NCI-H1436 (cell line): ENCODE measurements around the gene ERF.

Source experiments
- DNase-seq: peaks from one replicate; lab custom pipeline; 2025; lab: John Stamatoyannopoulos, UW

The ERF gene

DNA sequence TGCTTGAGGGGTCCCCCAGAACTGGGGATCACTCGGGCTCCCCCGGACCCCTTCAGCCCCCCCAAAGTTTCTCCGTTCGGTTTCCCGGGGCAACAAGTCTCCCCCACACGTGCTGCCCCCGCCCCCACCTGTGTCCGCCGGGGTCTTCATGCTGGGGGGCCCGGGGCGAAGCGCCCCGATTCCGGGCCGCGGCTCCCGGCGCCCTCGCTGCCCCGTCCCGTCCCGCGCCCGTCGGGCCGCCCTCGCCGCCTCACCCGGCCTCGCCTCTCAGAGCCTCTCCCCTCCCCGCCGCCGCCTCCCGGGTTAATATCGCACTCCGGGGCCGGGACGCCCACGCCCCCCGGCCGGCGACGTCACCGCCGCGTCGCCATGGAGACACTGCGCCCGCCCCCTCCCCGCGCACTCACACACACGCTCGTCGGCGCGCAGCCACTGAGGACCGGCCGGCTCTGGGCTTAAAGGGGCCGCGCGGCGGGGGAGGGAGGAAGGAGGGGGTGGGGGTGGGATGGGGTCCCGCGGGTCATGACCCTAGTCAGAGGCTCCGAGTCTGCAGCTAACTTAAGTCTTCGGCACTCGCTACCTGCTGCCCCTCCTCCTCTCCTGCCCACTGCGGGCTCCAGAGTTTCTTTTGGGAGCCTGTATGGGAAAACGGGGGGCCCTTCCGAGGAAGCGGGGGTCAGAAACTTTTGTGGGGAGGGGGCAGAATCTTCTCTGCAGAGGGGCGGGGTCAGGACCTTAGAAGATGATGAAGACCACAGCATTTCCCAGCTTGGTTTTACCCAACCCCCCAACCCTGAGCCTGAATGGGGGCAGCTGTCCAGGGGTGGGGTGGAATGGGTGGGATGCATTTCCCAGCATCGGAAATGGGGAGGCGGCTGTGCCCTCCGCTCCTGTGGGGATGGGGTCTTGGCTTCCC is at the start of gene ERF:
Gene ERF (minus strand): TSS at position 279 of the 916 bp plus-strand sequence. CDS start 129 bp downstream, at position 150.
- DNase-seq = peak; percentile 86

GRCh38 chr19:42303876-42304275 is 48.9 kb upstream of the ERF start:
- no peak for DNase-seq

DNA sequence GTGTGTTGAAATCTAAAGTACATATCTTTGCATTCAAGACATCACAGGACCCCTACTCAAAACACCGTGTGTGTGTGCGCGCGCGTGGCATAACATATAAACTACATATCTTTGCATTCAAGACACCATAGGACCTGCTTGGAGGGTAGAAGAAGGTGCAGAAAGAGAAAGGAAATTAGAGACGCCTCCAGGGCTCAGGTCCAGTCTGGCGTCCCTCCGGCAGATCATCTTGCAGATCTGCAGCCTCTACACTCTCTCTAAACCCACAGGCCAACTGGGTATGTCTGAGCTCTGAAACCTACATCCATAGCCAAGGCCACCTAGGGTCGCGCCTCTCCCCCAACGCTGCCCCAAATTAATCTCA is 48.2 kb upstream of the ERF start:
- DNase-seq = no peak

- no peak for DNase-seq
These were observed 46.8 kb upstream of the ERF start, which contains the start of gene PRR19 for GRCh38 chr19:42301646-42302203. Gene PRR19, plus strand, starts transcription at chr19:42302132. Its CDS starts 7,453 bp downstream, at chr19:42309585.

- no peak for DNase-seq
These were observed 42.1 kb upstream of the ERF start for GRCh38 chr19:42297039-42297438.

DNA sequence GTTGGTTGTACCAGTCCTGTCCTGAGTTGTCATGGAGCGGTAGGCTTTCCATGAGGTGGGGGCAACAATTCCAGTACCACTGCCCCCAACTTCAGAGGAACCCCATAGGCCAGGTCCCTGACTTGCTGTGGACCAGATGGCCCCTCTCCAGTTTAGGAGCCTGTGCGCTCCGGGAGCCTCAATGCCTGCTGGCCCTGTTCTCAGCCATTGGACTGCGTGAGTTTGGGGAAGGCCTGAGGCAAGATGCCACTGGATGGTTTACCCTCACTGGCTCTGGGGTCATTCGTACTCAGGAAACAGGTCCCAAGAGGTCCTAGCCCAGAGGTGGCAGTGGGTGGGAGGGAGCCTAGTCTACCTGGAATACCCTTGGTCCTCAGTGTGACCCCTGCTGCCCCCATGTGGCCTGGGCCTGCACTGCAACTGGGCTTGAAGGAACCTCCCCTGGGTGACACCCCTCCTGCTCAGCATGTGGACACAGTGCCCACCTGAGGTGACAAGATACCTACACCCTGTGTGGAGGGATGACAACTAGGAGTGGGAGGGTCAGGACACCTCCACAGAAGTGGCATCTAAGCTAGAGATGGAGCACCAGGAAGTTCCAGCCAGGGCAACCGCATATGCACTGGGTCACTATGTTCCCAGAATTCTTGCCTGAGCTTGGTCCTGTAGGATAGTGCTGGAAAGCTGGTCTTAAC is 41.0 kb upstream of the ERF start:
- peak; percentile 55 for DNase-seq

- no peak for DNase-seq
These were observed 40.4 kb upstream of the ERF start for GRCh38 chr19:42295342-42295741.

DNA sequence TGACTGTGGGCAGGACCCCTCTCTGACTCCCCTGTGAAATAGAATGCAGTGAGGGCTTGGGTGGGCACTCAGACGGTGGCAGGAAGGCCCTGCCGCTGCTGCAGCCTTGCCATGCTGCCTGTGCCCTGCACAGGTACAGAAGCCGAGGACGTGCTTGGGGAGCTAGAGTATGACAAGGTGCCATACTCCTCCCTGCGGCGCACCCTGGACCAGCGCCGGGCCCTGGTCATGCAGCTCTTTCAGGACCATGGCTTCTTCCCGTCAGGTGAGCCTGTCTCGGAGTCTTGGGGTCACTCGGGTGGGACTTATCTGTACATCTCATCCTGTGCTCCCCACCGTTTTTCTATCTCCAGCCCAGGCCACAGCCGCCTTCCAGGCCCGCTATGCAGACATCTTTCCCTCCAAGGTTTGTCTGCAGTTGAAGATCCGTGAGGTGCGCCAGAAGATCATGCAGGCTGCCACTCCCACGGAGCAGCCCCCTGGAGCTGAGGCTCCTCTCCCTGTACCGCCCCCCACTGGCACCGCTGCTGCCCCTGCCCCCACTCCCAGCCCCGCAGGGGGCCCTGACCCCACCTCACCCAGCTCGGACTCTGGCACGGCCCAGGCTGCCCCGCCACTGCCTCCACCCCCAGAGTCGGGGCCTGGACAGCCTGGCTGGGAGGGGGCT is 39.7 kb upstream of the ERF start:
- no peak for DNase-seq

GRCh38 chr19:42293948-42294347 is 39.0 kb upstream of the ERF start:
- no peak for DNase-seq

- DNase-seq = no peak
These were observed 38.6 kb upstream of the ERF start for GRCh38 chr19:42293540-42293939.

- DNase-seq = no peak
These were observed 38.0 kb upstream of the ERF start for GRCh38 chr19:42292963-42293362.

GRCh38 chr19:42292042-42292960 is 37.4 kb upstream of the ERF start:
- DNase-seq = no peak

DNA sequence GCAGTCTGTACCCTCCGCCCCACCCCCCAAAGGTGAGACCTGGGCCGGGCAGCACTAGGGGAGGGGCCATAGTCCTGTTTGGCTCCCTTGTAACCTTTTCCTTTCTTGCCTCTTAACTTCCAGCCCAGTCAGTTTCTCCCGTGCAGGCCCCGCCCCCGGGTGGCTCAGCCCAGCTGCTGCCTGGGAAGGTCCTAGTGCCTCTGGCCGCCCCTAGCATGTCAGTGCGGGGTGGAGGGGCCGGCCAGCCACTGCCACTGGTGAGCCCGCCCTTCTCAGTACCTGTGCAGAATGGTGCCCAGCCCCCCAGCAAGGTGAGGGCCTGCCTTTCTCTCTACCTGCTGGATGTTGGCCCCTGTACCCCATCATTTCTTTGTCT is 36.5 kb upstream of the ERF start:
- no peak for DNase-seq

- DNase-seq = no peak
These were observed 35.9 kb upstream of the ERF start for GRCh38 chr19:42290523-42291434.

DNA sequence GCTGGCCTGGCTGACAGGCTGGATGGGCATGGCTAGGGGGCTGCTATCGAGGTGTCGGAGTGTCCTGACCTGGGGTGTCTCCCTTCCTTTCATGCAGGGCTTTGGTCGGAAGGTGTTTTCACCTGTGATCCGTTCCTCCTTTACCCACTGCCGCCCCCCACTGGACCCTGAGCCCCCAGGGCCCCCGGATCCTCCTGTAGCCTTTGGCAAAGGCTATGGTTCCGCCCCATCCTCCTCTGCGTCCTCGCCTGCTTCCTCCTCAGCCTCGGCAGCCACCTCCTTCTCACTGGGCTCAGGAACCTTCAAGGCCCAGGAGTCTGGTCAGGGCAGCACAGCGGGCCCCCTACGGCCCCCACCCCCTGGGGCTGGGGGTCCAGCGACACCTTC is 35.2 kb upstream of the ERF start:
- DNase-seq = no peak

DNA sequence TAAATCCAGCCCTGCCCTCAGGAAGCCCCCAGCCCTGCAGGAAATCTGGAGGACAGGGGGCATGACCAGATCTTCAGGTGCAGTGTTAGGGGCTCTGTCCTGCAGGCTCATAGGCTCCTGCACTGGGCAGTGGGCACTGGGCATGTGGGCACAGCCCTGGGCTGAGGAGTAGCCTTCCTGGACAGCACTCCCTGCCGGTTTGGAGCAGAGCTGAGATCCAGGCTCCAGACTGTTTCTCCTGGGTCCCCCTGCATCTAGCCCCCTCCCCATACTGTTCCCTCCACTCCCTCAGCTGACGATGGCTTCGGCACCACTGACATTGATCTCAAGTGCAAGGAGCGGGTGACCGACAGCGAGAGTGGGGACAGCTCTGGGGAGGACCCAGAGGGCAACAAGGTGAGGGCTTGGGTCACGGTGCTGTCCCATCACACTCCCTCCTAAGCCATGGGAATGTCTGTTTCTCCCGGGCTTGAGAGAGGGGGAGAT is 34.7 kb upstream of the ERF start:
- DNase-seq = no peak

DNA sequence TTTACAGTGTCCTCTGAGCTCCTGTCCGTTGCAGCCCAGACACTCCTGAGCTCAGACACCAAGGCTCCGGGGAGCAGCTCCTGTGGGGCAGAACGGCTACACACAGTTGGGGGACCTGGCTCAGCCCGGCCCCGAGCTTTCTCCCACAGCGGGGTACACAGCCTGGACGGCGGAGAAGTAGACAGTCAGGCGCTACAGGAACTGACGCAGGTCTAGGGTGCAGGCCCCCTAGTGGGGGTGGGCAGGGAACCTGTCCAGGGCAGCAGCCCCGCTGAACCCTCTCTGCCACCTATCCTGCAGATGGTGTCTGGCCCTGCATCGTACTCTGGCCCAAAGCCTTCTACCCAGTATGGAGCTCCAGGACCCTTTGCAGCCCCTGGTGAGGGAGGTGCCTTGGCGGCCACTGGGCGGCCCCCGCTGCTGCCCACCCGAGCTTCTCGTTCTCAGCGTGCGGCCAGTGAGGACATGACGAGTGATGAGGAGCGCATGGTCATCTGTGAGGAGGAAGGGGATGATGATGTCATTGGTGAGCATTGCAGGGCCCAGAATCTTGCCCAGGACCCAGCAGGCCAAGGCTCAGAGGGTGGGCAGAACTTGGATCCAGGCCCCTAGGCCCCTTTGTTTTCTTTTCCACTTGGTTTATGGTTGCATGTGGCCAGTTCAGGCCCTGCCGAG is 34.1 kb upstream of the ERF start:
- no peak for DNase-seq

DNA sequence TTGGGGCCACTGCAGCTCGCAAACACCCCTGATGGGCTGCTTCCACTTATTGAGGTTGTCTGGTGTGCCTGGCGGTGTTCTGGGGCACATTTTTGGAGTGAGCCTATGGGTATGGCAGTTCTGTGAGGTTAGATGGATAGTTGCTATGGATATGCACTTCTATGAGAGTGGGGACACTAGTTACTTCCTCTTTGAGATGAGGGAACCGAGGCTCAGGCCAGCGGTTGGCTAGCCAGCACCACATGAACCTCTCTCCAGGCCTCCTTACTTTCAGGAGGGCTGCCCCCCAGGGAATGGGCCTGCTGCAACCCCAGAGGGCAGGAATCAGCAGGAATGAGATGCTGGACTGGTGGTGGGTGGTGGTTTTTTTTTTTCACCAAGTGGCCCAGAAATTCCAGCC is 33.5 kb upstream of the ERF start:
- no peak for DNase-seq

- no peak for DNase-seq
These were observed 32.8 kb upstream of the ERF start for GRCh38 chr19:42287827-42288107.
